ENCODE measurements around the gene PGAP2. TPM values are rescaled to one million over a fixed set of nuclear protein-coding genes. Genes with fewer than 3 reads are reported as not detected.
"Not testable (repeated sequence)": the region's sequence is repeated elsewhere in the genome, so short reads cannot be mapped to it uniquely, and the experiment has no call there.

The PGAP2 gene
- total RNA-seq, 1 donor from 2014 or later, result 22.7 TPM

DNA sequence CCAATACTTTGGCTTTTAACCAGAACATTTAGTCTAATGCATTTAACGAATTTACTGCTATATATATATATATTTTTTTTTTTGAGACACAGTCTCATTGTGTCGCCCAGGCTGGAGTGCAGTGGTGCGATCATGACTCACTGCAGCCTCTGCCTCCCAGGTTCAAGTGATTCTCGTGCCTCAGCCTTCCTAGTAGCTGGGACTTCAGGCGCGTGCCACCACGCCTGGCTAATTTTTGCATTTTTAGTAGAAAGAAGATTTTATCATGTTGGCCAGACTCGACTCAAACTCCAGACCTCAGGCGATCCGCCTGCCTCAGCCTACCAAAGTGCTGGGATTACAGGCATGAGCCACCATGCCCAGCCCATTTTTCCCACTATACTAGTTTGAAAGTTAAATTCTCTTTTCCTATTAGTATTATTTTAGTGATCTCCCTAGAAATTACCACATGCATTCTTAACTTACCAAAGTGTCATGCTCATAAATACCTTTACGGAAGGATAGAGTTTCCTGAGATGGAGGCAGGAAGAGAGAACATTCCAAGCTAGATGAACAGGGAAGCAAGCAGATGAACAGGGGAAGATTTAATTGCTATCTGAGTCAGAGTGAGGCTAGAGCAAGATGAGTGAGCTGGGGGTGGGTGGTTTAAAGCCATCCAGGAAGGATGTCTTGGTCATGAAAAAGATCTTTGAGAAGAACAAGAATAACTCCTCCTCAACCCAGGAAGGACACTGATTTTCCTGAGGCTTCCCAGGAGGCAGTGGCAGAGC lies 4.4 kb upstream of the PGAP2 start:
- Mint-ChIP-seq H3K4me1 (ENCODE audit: unreplicated experiment) (peaks cover 17% of the 10 kb centered on the region), H3K27me3 (ENCODE audit: unreplicated experiment) (peaks cover 5% of the 10 kb centered on the region), H3K9me3 (ENCODE audit: unreplicated experiment) (no peaks in the 10 kb centered on the region), H3K36me3 (ENCODE audit: low read depth, unreplicated experiment) (no peaks in the 10 kb centered on the region), H3K27ac (ENCODE audit: unreplicated experiment) (no peak overlapping the region), H3K4me3 (ENCODE audit: unreplicated experiment) (no peak overlapping the region)
- TF ChIP-seq, protein P1, sequence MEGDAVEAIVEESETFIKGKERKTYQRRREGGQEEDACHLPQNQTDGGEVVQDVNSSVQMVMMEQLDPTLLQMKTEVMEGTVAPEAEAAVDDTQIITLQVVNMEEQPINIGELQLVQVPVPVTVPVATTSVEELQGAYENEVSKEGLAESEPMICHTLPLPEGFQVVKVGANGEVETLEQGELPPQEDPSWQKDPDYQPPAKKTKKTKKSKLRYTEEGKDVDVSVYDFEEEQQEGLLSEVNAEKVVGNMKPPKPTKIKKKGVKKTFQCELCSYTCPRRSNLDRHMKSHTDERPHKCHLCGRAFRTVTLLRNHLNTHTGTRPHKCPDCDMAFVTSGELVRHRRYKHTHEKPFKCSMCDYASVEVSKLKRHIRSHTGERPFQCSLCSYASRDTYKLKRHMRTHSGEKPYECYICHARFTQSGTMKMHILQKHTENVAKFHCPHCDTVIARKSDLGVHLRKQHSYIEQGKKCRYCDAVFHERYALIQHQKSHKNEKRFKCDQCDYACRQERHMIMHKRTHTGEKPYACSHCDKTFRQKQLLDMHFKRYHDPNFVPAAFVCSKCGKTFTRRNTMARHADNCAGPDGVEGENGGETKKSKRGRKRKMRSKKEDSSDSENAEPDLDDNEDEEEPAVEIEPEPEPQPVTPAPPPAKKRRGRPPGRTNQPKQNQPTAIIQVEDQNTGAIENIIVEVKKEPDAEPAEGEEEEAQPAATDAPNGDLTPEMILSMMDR (IDR thresholded peaks at IDR 0.05; ENCODE audit: unreplicated experiment), result no peak
- no peak for DNase-seq (ENCODE audit: low spot score)

DNA sequence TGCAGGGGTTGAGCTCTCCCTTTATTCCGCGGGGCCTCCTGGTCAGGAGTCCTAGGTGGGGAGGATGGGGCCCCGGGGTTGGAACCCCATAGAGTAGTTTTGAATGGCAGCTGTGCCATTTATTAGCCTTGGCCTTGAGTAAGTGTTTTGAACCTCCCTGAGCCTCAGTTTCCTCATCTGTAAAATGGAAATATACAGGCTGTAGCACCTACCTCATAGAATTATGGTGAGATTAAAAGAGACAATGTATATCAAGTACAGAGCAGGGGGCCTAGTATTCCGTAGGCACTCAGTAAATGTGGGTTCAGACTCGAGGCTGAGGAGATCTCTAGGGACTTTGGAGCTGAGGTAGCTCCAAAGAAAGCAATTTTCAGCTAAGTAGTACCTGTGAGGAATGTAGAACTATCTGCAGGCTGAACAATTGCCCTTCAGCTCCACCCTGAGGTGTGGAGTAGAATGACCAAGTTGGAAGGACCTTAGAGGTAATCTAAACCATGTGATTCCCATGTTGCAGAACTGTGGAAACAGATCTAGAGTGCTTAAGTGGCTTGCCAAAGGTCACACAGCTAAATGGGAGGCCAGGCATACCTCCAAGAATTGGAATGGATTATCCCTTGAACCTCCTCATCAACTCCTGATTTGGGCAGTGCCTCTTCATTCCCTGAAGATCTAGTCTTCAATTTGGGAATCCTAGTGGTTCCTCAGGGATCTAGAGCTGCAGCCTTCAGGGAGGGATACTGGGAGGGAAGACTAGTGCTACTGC lies 682 bp downstream of the PGAP2 start:
- H3K27me3 Mint-ChIP-seq (ENCODE audit: unreplicated experiment), result peaks cover 5% of the 10 kb centered on the region
- TF ChIP-seq, protein P1 (IDR thresholded peaks at IDR 0.05; ENCODE audit: unreplicated experiment), result no peak
- no peaks in the 10 kb centered on the region for H3K9me3 Mint-ChIP-seq (ENCODE audit: unreplicated experiment)
- H3K4me1 Mint-ChIP-seq (ENCODE audit: unreplicated experiment), result peaks cover 17% of the 10 kb centered on the region
- H3K36me3 Mint-ChIP-seq (ENCODE audit: low read depth, unreplicated experiment), result peaks cover 5% of the 10 kb centered on the region
- H3K27ac Mint-ChIP-seq (ENCODE audit: unreplicated experiment), result no peak overlapping the region
- DNase-seq (ENCODE audit: low spot score), result no peak
- H3K4me3 Mint-ChIP-seq (ENCODE audit: unreplicated experiment), result peak overlapping the region; percentile 89

- no peaks in the 10 kb centered on the region for H3K9me3 Mint-ChIP-seq (ENCODE audit: unreplicated experiment)
- peaks cover 12% of the 10 kb centered on the region for H3K4me1 Mint-ChIP-seq (ENCODE audit: unreplicated experiment)
- no peak overlapping the region for H3K4me3 Mint-ChIP-seq (ENCODE audit: unreplicated experiment)
- peaks cover 2% of the 10 kb centered on the region for H3K27me3 Mint-ChIP-seq (ENCODE audit: unreplicated experiment)
- peaks cover 5% of the 10 kb centered on the region for H3K36me3 Mint-ChIP-seq (ENCODE audit: low read depth, unreplicated experiment)
- DNase-seq (ENCODE audit: low spot score), result no peak
- no peak overlapping the region for H3K27ac Mint-ChIP-seq (ENCODE audit: unreplicated experiment)
- TF ChIP-seq, protein P1 (IDR thresholded peaks at IDR 0.05; ENCODE audit: unreplicated experiment), result no peak
Measured at GRCh38 chr11:3809624-3809928, 1.2 kb downstream of the PGAP2 start.

DNA sequence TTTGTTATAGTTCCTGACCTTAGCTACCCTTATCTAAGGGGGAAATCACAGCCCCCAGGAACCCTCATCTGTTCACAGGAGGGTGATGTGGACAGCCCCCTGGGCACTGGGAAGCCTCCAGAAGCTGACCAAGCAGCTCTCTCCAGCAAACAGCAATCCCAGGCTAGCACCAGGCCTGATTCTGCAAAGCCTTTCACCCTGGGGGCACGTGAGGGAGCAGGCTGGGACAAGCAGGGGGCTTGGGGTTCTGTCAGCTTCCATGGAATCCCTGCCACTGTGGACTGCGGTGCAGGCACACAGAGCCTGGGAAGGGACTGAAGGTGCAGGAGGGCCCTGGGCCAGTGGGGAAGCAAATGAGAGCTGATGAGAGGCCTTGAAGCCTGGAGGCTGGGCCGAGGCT lies 2.1 kb downstream of the PGAP2 start:
- peaks cover 2% of the 10 kb centered on the region for H3K27me3 Mint-ChIP-seq (ENCODE audit: unreplicated experiment)
- peaks cover 12% of the 10 kb centered on the region for H3K4me1 Mint-ChIP-seq (ENCODE audit: unreplicated experiment)
- no peaks in the 10 kb centered on the region for H3K9me3 Mint-ChIP-seq (ENCODE audit: unreplicated experiment)
- peaks cover 5% of the 10 kb centered on the region for H3K36me3 Mint-ChIP-seq (ENCODE audit: low read depth, unreplicated experiment)
- H3K4me3 Mint-ChIP-seq (ENCODE audit: unreplicated experiment), result no peak overlapping the region
- no peak for DNase-seq (ENCODE audit: low spot score)
- no peak overlapping the region for H3K27ac Mint-ChIP-seq (ENCODE audit: unreplicated experiment)
- TF ChIP-seq, protein P1 (IDR thresholded peaks at IDR 0.05; ENCODE audit: unreplicated experiment), result no peak

- H3K27me3 Mint-ChIP-seq (ENCODE audit: unreplicated experiment), result peaks cover 2% of the 10 kb centered on the region
- DNase-seq (ENCODE audit: low spot score), result no peak
- peaks cover 12% of the 10 kb centered on the region for H3K4me1 Mint-ChIP-seq (ENCODE audit: unreplicated experiment)
- no peak overlapping the region for H3K27ac Mint-ChIP-seq (ENCODE audit: unreplicated experiment)
- peaks cover 5% of the 10 kb centered on the region for H3K36me3 Mint-ChIP-seq (ENCODE audit: low read depth, unreplicated experiment)
- no peak overlapping the region for H3K4me3 Mint-ChIP-seq (ENCODE audit: unreplicated experiment)
- TF ChIP-seq, protein P1 (IDR thresholded peaks at IDR 0.05; ENCODE audit: unreplicated experiment), result no peak
- H3K9me3 Mint-ChIP-seq (ENCODE audit: unreplicated experiment), result no peaks in the 10 kb centered on the region
Measured at GRCh38 chr11:3810951-3811350, 2.6 kb downstream of the PGAP2 start.

GRCh38 chr11:3814832-3815231 lies 6.5 kb downstream of the PGAP2 start:
- not testable (repeated sequence) for H3K27me3 Mint-ChIP-seq (ENCODE audit: unreplicated experiment); DNase-seq (ENCODE audit: low spot score); H3K36me3 Mint-ChIP-seq (ENCODE audit: low read depth, unreplicated experiment); H3K9me3 Mint-ChIP-seq (ENCODE audit: unreplicated experiment); H3K4me3 Mint-ChIP-seq (ENCODE audit: unreplicated experiment); H3K4me1 Mint-ChIP-seq (ENCODE audit: unreplicated experiment); H3K27ac Mint-ChIP-seq (ENCODE audit: unreplicated experiment)

Measured in endothelial cell (in vitro differentiated cells).